ENCODE data around the gene POU2AF2.

GRCh38 chr11:111308140-111308539, 62.6 kb downstream of the POU2AF2 start:
- TF ChIP-seq MAZ (IDR thresholded peaks at IDR 0.05; ENCODE audit: borderline replicate concordance, low read depth, low read length): no peak
- TF ChIP-seq PHF8 (IDR thresholded peaks at IDR 0.05; ENCODE audit: borderline replicate concordance, low read depth): no peak
